Measurements from ENCODE around the gene CELSR1.
A peak's percentile ranks its signal among the peaks of the same experiment; 100 is the strongest.

The CELSR1 gene

GRCh38 chr22:46537225-46537945 lies at the start of gene CELSR1:
Gene CELSR1, minus strand, starts transcription at chr22:46537620. Its CDS starts 450 bp downstream, at chr22:46537170.
- peak; percentile 56 for DNase-seq

- DNase-seq: peak; percentile 17
Observed at GRCh38 chr22:46587061-46587460, 49.6 kb upstream of the CELSR1 start.

GRCh38 chr22:46586531-46587011 lies 49.2 kb upstream of the CELSR1 start:
- DNase-seq: no peak

GRCh38 chr22:46586123-46586519 lies 48.7 kb upstream of the CELSR1 start:
- no peak for DNase-seq

GRCh38 chr22:46585340-46586122 lies 48.1 kb upstream of the CELSR1 start:
- DNase-seq: no peak

- peak; percentile 39 for DNase-seq
Observed at GRCh38 chr22:46584081-46584921, 46.9 kb upstream of the CELSR1 start.

GRCh38 chr22:46583571-46583970 lies 46.2 kb upstream of the CELSR1 start:
- no peak for DNase-seq

- peak; percentile 20 for DNase-seq
Observed at GRCh38 chr22:46582281-46582933, 45.0 kb upstream of the CELSR1 start.

- DNase-seq: peak; percentile 20
Observed at GRCh38 chr22:46581538-46582244, 44.3 kb upstream of the CELSR1 start.

GRCh38 chr22:46580940-46581537 lies 43.6 kb upstream of the CELSR1 start:
- DNase-seq: no peak

GRCh38 chr22:46579751-46580449 lies 42.5 kb upstream of the CELSR1 start:
- peak; percentile 19 for DNase-seq

- DNase-seq: peak; percentile 42
Observed at GRCh38 chr22:46578824-46579561, 41.6 kb upstream of the CELSR1 start.

GRCh38 chr22:46578251-46578823 lies 40.9 kb upstream of the CELSR1 start:
- DNase-seq: peak; percentile 24

GRCh38 chr22:46577368-46578249 lies 40.2 kb upstream of the CELSR1 start:
- no peak for DNase-seq

GRCh38 chr22:46576556-46577367 lies 39.3 kb upstream of the CELSR1 start:
- DNase-seq: no peak

GRCh38 chr22:46575911-46576555 lies 38.6 kb upstream of the CELSR1 start:
- peak; percentile 16 for DNase-seq
